Psoas muscle (tissue), 8 donors: ENCODE results near the gene PTBP3. TPM values are rescaled to one million over a fixed set of nuclear protein-coding genes. Genes with fewer than 3 reads are reported as not detected.

Experiments
- ATAC-seq, 4 donors: fragments of 200-7000 bp; cut with Tn5 transposase; one replicate each; pipeline ENCODE4 v1.9.1; 2020; ENCODE audit warnings: moderate library complexity in 3 of 4, mild to moderate bottlenecking in 2 of 4
- DNase-seq, 2 donors: peaks; one replicate each; pipeline ENCODE4 v3.0.0-alpha.2; 2020
- H3K27ac ChIP-seq: fragments of 200-600 bp; one replicate; pipeline ENCODE4 v1.8.0; 2022
- H3K27me3 ChIP-seq, 3 donors: fragments of 200-600 bp in 1 of 3; one replicate each; pipeline versions ENCODE4 v1.6.1 to v1.8.0; 2013 to 2022; ENCODE audit warnings: low read length in 2 of 3, mild to moderate bottlenecking in 2 of 3, moderate library complexity in 1 of 3; ENCODE audit not compliant: insufficient read depth in 3 of 3
- H3K36me3 ChIP-seq, 2 donors: fragments of 200-600 bp in 1 of 2; one replicate each; pipeline versions ENCODE4 v1.6.1 to v1.8.0; 2013 to 2022; ENCODE audit warnings: low read depth in 1 of 2, mild to moderate bottlenecking in 1 of 2, moderate library complexity in 1 of 2; ENCODE audit not compliant: insufficient read depth in 1 of 2
- H3K4me1 ChIP-seq: fragments of 200-600 bp; one replicate; pipeline ENCODE4 v1.8.0; 2022
- H3K4me3 ChIP-seq: fragments of 200-600 bp; one replicate; pipeline ENCODE4 v1.8.0; 2022; ENCODE audit warnings: mild to moderate bottlenecking
- H3K9me3 ChIP-seq: fragments of 200-600 bp; one replicate; pipeline ENCODE4 v1.8.0; 2022
- CTCF ChIP-seq: fragments of 200-600 bp; IDR thresholded peaks from one replicate; pipeline ENCODE4 v1.8.0; 2022; ENCODE audit warnings: antibody characterized with exemption
- WGBS, 3 donors: extraction: QIAGEN DNeasy Blood & Tissue Kit; methylation state at CpG; one replicate each; pipeline versions ENCODE4 v1.1.6 to v1.1.7; 2013; 5-methylcytosine and 5-hydroxymethylcytosine counted together
- intact Hi-C, 2 donors: fragments of 100-400 bp; cut with DNase I; formaldehyde crosslinking; loops; one replicate each; pipeline versions ENCODE4 v1.11.0 to v1.14.2; 2022
- polyA plus RNA-seq, 3 donors: library from polyadenylated mRNA; stranded (reverse); fragments of 200-250 nt; gene quantifications; one replicate each; pipeline ENCODE4 v1.2.3, GENCODE V29; 2013
- total RNA-seq, 4 donors: library from RNA; stranded (reverse); fragmentation: NEBNext Ultra II Directional in 2 of 4; extraction: Animal tissue kit (Norgen Biotek cat#: 25700) in 2 of 4; gene quantifications; one replicate each; pipeline versions ENCODE4 v1.2.1 to v1.2.4, GENCODE V29; 2021 to 2023
- donor health status: healthy with polysubstance abuse.
- donor health status: DM: no; HTN: no; CAD: no; lungs with moderate emphysema.
- donor health status: Bipolar disorder and iron deficiency.
- donor health status: healthy.
- donor health status: DM: yes; HTN: yes; CAD: no.
- donor health status: DM: no; HTN: no; CAD: no.
- donor health status: DM: no; HTN: no; CAD: no.
- donor health status: DM: yes; HTN: yes; CAD: no.

PTBP3 gene
- total and polyA plus RNA-seq, 7 donors = 2.8 to 26.9 (median 9.1) TPM

GRCh38 chr9:112354081-112354743 lies 20.8 kb upstream of the PTBP3 start:
- Histone ChIP-seq H3K4me3 (no peak overlapping the region), H3K36me3 (no peaks in the 10 kb centered on the region), H3K27me3 (no peaks in the 10 kb centered on the region), H3K9me3 (no peaks in the 10 kb centered on the region), H3K4me1 (no peaks in the 10 kb centered on the region), H3K27ac (no peak overlapping the region)
- ATAC-seq (no peak), DNase-seq (no peak)
- intact Hi-C loops = loop anchor here in 1 of 2 donors (10.0 kb wide), 1 partner anchor 599 kb away; no protein-coding TSS in a partner anchor
- WGBS, 3 donors = 36 to 47% (median 44%) methylated on average over 1 of the region's 1 CpG
- no peak for TF ChIP-seq CTCF

GRCh38 chr9:112352209-112352608 lies 18.8 kb upstream of the PTBP3 start:
- no peak for TF ChIP-seq CTCF
- no peak overlapping the region for H3K27ac ChIP-seq
- intact Hi-C loops = loop anchor here in 1 of 2 donors (10.0 kb wide), 1 partner anchor 597 kb away; no protein-coding TSS in a partner anchor
- no peaks in the 10 kb centered on the region for H3K27me3 ChIP-seq
- no peaks in the 10 kb centered on the region for H3K9me3 ChIP-seq
- no peaks in the 10 kb centered on the region for H3K36me3 ChIP-seq
- no peak for DNase-seq
- 62 to 67% (median 62%) methylated on average over 3 of the region's 3 CpGs for WGBS, 3 donors
- ATAC-seq = no peak
- H3K4me1 ChIP-seq = no peaks in the 10 kb centered on the region
- no peak overlapping the region for H3K4me3 ChIP-seq

- Histone ChIP-seq H3K27me3 (no peaks in the 10 kb centered on the region), H3K9me3 (no peaks in the 10 kb centered on the region), H3K36me3 (no peaks in the 10 kb centered on the region), H3K4me3 (no peak overlapping the region), H3K27ac (no peak overlapping the region), H3K4me1 (no peaks in the 10 kb centered on the region)
- DNase-seq = no peak
- TF ChIP-seq CTCF = no peak
- 52 to 62% (median 59%) methylated on average over 3 of the region's 3 CpGs for WGBS, 3 donors
- no peak for ATAC-seq
- intact Hi-C loops = loop anchor here in 1 of 2 donors (10.0 kb wide), 1 partner anchor 596 kb away; no protein-coding TSS in a partner anchor
These were observed 17.8 kb upstream of the PTBP3 start for GRCh38 chr9:112351184-112351583.

- TF ChIP-seq CTCF = no peak
- no peak for DNase-seq
- 64 to 69% (median 67%) methylated on average over 4 of the region's 4 CpGs for WGBS, 3 donors
- Histone ChIP-seq H3K9me3 (no peaks in the 10 kb centered on the region), H3K4me3 (peak overlapping the region; percentile 57), H3K27me3 (no peaks in the 10 kb centered on the region), H3K36me3 (no peaks in the 10 kb centered on the region), H3K4me1 (no peaks in the 10 kb centered on the region), H3K27ac (no peak overlapping the region)
- ATAC-seq = peak in 1 of 4 donors; percentile 42
- intact Hi-C loops = no loop called here
These were observed 15.6 kb upstream of the PTBP3 start for GRCh38 chr9:112349008-112349333.
